ENCODE results near the gene KCNQ2.

Gene KCNQ2

DNA sequence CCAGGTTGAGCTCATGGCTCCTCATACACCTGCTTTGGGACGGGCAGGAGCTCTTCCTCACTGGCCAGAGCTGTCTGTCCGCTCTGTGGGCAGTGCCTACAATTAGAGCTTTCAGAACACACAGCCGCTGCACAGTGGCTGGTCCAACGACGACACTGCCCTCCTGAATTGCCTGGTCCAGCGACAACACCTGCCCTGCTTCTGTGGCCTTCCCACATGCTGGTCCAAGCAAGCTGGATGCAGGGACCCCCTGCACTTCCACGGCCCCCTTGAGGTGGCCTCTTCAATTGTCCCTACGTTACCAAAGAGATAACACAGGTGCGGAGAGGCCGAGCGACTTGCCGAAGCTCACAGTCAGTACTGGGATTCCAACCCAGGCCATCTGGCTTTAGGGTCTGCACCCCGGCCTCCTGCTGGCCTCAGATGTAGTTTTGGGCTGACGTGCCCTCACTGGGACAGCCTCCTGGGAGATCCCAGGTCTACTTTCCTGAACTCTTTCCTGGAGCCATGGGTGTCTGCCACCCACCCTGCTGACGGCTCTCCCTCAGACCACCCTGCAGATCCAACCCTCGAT is 109.9 kb downstream of the KCNQ2 start:
- Histone ChIP-seq H4K20me1 (ENCODE audit: low read depth, low read length) (no peaks in the 10 kb centered on the region), H3K9ac (ENCODE audit: low read length) (no peak overlapping the region), H3K27ac (ENCODE audit: low read depth, low read length) (no peak overlapping the region), H3F3A (ENCODE audit: insufficient read depth) (no peaks in the 10 kb centered on the region), H3K27me3 (ENCODE audit: low read length) (no peaks in the 10 kb centered on the region), H3K9me2 (replicated peaks; ENCODE audit: insufficient read depth, low read length) (no peaks in the 10 kb centered on the region), H3K79me2 (ENCODE audit: insufficient read depth, low read length) (no peaks in the 10 kb centered on the region), H2AFZ (ENCODE audit: low read depth, low read length, severe bottlenecking) (no peak overlapping the region), H3K4me3 (ENCODE audit: insufficient read depth, low read length, poor library complexity, severe bottlenecking) (no peak overlapping the region), H3K9me3 (ENCODE audit: insufficient read depth, low read length) (no peaks in the 10 kb centered on the region), H3K36me3 (ENCODE audit: low read length) (no peaks in the 10 kb centered on the region), H3K4me2 (ENCODE audit: low read depth, low read length, poor library complexity, severe bottlenecking) (no peak overlapping the region)
- no peak for TF ChIP-seq EZH2phosphoT487 (conservative IDR thresholded peaks at IDR 0.05; ENCODE audit: low read length)
- TF ChIP-seq, protein P1, sequence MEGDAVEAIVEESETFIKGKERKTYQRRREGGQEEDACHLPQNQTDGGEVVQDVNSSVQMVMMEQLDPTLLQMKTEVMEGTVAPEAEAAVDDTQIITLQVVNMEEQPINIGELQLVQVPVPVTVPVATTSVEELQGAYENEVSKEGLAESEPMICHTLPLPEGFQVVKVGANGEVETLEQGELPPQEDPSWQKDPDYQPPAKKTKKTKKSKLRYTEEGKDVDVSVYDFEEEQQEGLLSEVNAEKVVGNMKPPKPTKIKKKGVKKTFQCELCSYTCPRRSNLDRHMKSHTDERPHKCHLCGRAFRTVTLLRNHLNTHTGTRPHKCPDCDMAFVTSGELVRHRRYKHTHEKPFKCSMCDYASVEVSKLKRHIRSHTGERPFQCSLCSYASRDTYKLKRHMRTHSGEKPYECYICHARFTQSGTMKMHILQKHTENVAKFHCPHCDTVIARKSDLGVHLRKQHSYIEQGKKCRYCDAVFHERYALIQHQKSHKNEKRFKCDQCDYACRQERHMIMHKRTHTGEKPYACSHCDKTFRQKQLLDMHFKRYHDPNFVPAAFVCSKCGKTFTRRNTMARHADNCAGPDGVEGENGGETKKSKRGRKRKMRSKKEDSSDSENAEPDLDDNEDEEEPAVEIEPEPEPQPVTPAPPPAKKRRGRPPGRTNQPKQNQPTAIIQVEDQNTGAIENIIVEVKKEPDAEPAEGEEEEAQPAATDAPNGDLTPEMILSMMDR (IDR thresholded peaks at IDR 0.05; ENCODE audit: insufficient read depth, low read length, poor library complexity, severe bottlenecking): no peak

DNA sequence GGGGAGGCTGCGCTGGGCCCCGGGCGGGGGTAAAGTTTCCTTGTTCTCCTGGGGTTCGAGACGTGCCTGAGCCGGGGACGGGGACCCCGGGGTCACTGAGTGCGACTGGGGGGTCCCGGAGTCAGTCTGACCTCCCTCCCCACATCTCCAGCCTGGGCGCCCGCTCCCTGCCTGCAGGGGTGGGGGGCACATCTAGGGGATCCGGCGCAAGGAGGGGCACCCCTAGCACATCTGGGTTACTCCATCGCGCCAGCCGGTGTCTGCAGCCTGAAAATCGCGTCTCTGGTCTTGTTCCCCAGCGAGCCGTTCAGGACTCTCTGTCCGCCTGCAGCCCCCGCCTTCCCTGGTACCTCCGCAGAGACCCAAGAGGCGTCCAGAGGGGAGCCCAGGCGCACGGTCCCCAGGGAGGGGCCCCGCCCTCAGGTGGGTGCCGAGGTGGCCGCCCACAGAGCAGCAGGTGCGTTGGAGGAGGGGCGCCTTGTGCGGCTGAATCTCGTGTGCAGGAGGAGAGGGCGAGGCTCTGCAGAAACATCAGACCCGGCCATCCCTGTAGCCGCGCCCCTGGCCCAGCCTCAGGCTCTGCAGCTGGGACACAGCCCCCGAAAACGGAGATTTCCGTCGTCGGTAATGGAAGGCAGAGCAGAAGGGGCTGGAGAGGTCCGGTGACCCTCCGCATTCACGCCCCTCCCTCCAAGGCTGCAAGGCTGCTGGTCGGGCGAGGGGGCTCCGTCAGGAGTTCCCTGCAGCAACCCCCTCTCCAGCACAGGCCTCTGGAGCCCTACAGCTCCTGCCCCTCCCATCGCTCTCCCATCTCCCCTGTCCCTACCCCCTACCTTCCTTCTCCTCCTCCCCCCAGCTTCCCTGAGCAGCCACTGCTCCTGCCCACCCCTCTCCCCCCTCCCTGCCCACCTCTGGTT is 110.7 kb downstream of the KCNQ2 start:
- Histone ChIP-seq H4K20me1 (ENCODE audit: low read depth, low read length) (no peaks in the 10 kb centered on the region), H3K4me2 (ENCODE audit: low read depth, low read length, poor library complexity, severe bottlenecking) (no peak overlapping the region), H3F3A (ENCODE audit: insufficient read depth) (no peaks in the 10 kb centered on the region), H3K9me3 (ENCODE audit: insufficient read depth, low read length) (no peaks in the 10 kb centered on the region), H3K4me3 (ENCODE audit: insufficient read depth, low read length, poor library complexity, severe bottlenecking) (no peak overlapping the region), H3K9me2 (replicated peaks; ENCODE audit: insufficient read depth, low read length) (no peaks in the 10 kb centered on the region), H2AFZ (ENCODE audit: low read depth, low read length, severe bottlenecking) (no peak overlapping the region), H3K36me3 (ENCODE audit: low read length) (no peaks in the 10 kb centered on the region), H3K79me2 (ENCODE audit: insufficient read depth, low read length) (no peaks in the 10 kb centered on the region), H3K27ac (ENCODE audit: low read depth, low read length) (no peak overlapping the region), H3K27me3 (ENCODE audit: low read length) (no peaks in the 10 kb centered on the region), H3K9ac (ENCODE audit: low read length) (no peak overlapping the region)
- no peak for TF ChIP-seq EZH2phosphoT487 (conservative IDR thresholded peaks at IDR 0.05; ENCODE audit: low read length)
- TF ChIP-seq, protein P1 (IDR thresholded peaks at IDR 0.05; ENCODE audit: insufficient read depth, low read length, poor library complexity, severe bottlenecking): no peak

DNA sequence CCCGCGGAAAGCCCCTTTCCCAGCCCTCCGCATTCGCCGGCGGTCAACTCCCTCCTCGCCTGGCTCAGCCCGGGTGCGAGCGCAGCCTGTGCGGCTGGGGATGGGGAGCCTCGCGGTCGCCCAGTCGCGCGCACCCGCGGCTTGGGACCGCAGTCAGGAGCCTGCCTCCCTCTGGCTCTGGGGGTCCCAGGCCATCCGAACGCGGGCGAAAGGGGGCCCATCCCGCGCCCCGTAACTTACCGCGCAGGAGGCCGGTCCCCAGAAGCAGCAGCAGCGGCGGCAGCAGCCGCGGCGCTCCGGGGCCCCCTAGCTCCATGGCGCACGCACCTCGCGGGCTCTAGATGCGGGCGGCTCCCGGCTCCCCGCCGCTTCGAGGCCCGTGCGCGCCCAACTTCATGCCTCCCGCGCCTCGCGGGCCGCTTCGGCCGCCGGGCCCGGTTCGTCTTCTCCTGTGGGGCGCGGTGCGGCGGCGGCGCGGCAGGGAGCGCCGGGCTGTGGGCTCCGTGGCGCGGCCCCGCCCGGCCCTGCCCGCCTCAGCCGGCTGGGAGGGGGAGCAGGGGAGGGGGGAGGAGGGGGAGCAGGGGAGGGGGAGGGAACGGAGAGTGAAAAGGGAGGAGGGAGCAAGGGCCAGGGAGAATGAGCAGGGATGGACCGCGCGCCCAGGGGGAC is 111.5 kb downstream of the KCNQ2 start, which contains the start of gene CHRNA4:
CHRNA4 (minus strand) TSS at position 500 of the 669 bp plus-strand sequence; CDS start at position 316, 184 bp downstream.
- no peaks in the 10 kb centered on the region for H3K27me3 ChIP-seq (ENCODE audit: low read length)
- H3K4me3 ChIP-seq (ENCODE audit: insufficient read depth, low read length, poor library complexity, severe bottlenecking): no peak within 1 kb of the TSS
- H3F3A ChIP-seq (ENCODE audit: insufficient read depth): no peaks in the 10 kb centered on the region
- H4K20me1 ChIP-seq (ENCODE audit: low read depth, low read length): no peaks in the 10 kb centered on the region
- H3K36me3 ChIP-seq (ENCODE audit: low read length): no peaks in the 10 kb centered on the region
- no peaks in the 10 kb centered on the region for H3K9me2 ChIP-seq (replicated peaks; ENCODE audit: insufficient read depth, low read length)
- H3K9ac ChIP-seq (ENCODE audit: low read length): no peak within 1 kb of the TSS
- H3K79me2 ChIP-seq (ENCODE audit: insufficient read depth, low read length): no peaks in the 10 kb centered on the region
- TF ChIP-seq, protein P1 (IDR thresholded peaks at IDR 0.05; ENCODE audit: insufficient read depth, low read length, poor library complexity, severe bottlenecking): no peak
- no peak for TF ChIP-seq EZH2phosphoT487 (conservative IDR thresholded peaks at IDR 0.05; ENCODE audit: low read length)
- no peak within 1 kb of the TSS for H2AFZ ChIP-seq (ENCODE audit: low read depth, low read length, severe bottlenecking)
- H3K4me2 ChIP-seq (ENCODE audit: low read depth, low read length, poor library complexity, severe bottlenecking): no peak within 1 kb of the TSS
- no peaks in the 10 kb centered on the region for H3K9me3 ChIP-seq (ENCODE audit: insufficient read depth, low read length)
- H3K27ac ChIP-seq (ENCODE audit: low read depth, low read length): no peak within 1 kb of the TSS

Measured in SU-DHL-6 (cell line).